Measurements from ENCODE around the gene TTLL8.

The TTLL8 gene

GRCh38 chr22:50060441-50061140, 2.5 kb upstream of the TTLL8 start:
- DNase-seq = no peak

GRCh38 chr22:50059881-50060262, 1.8 kb upstream of the TTLL8 start:
- DNase-seq = no peak

GRCh38 chr22:50058906-50059880, 1.1 kb upstream of the TTLL8 start:
- DNase-seq = no peak

- DNase-seq = no peak
Observed at GRCh38 chr22:50057278-50058060, 629 bp downstream of the TTLL8 start.

DNA sequence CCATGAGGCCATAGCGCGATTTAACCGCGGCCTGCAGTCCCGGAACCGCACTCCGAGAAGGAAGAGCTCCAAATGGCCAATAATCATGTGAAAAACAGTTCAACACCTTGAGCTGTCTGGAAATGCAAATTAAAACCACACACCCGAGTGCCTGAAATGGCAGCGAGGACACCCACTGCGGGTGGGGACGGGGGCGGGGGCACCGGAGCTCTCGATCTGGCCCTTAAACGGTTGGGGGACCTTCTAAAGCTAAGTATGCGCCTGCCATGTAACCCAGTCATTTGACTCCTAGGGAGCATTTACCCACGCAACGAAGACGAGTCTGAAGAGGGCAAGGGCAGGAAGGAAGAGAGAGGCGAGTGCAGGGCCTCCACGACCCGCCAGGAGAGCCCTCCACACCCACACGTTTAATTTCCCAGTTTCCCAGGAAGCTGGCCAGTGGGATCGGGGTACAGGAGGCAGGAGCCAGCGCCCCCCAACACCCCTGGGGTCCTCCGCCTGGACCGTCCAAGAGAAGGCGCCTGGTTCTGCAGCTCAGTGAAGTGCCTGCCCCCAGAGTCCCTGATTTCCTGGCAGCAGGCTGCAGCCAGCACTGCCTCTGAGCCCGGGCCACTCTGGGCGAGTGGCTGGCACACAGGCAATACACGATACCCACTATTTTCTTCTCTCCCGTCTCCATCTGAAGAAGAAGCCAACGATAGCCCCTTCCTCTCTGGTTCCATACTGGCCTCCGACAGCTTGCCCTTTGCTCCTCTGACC, 1.7 kb downstream of the TTLL8 start:
- no peak for DNase-seq

DNA sequence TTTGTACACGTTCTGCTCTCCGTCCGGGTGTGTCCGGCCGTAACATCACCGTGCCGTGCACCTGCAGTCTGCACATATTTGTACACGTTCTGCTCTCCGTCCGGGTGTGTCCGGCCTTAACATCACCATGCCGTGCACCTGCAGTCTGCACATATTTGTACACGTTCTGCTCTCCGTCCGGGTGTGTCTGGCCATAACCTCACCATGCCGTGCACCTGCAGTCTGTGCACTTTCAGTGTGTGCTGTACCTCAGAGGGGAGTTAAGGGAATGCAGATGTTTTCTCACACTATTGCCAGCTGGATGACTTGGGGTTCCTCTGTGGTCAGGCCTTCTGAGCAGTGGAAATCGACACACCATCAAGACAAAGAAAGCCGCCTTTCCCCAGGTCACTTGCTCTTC, 4.2 kb downstream of the TTLL8 start:
- no peak for DNase-seq

DNA sequence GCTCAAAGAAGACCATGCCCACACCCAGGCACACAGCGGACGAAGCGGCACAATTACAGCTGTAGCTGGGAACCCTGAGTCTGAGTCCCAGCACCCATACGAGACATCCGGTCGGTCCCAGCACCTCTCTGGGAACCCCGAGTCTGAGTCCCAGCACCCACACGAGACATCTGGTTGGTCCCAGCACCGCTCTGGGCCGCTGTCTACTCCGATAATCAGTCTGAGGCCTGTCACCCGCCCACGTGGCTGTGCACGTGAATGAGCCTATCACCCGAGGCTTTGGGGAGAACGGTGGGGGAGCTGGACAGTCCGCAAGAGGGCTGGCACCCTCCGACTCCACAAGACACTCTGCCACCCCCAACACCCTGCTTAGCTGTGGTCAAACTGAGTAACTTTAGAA, 6.2 kb downstream of the TTLL8 start:
- no peak for DNase-seq

DNA sequence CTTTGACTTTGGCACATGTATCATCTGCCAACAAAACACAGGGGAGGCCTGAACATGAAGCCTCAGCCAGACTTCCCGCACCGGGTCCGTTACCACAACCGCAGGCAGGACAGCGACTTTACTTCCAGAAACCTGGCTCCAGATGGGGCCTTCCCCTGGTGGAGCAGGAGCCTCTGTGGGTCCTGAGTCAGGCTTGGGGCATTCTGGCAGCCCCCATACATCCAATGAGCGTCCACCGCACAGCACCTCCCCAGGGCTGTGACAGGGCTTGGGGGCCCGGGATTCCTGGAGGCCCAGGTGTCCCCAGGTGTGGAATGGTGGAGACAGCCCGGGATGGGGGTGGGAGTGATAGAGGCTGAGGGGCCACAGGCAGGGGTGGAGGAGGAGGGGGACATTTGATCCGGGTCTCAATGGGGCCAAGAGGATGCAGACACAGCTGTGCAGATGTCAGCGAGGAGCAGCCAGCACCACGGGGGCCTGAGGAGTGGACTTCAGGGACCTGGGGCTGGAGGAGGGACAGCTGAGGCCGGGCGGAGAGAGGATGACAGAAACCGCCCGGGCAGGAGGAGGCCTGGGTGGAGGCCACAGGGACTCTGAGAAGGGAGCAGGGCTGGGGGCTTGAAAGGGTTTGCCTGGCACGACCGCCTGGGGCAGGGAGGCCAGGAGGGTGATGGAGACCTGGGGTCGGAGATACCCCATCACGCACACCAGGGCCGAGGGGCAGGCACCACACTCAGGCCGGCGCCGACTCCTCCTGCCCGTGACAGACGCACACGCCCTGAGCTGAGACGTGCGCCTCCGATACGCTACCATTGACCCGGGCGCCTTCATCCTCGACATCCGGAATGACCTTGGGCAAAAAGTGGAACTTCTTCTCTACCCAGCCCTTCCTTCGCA, 8.6 kb downstream of the TTLL8 start:
- DNase-seq = no peak

DNA sequence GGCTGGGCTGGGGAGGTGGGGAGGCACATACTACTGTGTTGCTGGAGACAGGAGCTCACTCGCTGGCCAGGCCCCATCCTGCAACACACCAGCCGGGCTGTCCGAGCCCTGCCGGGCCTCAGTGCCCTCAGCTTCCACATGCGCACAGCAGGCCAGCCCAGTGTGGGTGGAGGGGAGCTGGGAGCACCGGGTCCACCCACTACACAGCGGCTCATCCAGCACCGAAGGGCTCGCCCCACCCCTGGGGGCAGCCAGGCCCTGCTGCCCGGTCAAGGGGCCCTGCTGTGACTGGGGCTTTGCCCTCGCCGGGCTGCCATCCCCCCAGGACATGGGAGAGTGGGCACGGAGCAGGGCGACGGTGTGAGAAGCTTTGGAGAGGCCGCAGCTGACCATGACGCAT, 9.3 kb downstream of the TTLL8 start:
- DNase-seq = no peak

- no peak for DNase-seq
Observed at GRCh38 chr22:50048061-50048765, 9.9 kb downstream of the TTLL8 start.

DNA sequence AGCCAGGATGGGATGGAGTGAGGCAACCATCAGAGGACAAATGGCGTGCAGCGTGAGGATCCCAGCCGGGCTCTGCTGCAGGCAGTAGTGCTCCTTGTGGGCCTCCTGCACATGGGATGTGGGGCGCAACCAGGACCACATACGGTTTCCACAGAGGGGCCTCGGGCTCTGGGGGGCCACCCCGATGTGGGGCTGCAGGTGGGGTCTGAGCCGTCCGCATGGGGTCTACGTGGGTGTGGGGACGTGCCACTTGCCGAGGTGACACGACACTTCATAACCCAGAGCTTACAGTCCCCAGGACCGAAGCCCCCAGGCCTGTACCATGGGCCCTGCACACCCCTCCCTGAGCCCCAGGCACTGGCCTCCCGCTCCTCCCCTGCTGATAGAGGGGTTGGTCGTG, 10.8 kb downstream of the TTLL8 start:
- DNase-seq = no peak

DNA sequence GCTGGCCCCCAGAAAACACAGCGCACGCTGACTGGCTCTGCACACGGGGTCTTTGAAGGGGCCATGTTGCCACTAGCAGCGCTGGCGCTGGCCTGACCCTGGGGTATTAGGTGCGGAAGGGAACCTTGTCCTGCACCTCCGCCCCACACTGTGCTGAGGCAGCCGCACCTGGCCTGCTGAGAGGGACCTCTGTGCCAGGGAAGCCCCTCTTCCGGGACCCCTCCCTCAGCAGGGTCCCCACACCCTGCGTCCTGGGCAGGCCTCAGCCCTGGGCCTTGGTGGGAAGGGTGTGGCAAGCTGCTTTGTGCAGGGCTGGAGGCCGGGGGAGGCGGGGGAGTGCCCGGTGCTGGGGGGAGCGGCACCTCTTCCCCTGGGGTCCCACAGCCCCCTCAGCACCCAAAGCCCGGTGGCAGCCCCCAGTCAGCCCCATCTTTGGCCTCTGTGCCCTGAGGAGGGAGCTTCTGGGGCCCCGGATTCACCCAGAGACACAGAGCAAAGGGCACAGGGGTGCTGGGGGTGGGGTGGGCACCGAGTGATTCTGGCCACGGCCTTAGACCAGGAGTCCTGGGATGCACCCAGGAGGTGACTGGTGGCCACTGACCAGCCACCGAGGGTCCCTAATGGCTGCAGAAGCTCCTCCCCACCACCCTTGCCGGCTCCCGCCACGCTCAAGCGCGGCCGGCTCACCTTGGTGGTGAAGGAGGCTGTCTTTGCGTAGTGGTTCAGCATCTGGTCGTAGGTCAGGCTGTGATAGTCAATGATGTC, 11.4 kb downstream of the TTLL8 start:
- no peak for DNase-seq

DNA sequence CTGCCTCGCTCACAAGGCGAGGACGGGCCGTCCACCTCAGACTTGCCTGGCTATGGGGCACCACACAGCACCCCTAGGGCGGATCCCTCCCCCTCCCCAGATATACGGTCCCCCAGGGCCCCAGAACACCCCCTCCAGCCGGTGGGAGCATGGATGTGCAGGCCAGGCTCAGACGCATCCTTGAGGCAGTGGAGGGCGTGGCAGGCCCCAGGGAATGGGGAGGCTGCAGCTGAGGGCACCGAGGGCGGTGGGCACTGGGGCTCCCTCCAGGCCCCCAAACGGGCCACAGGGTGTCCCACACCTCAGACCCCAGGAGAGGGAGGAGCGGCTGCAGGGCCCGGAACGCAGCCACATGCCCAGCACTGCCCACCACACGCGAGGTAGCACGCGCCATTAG, 12.1 kb downstream of the TTLL8 start:
- no peak for DNase-seq

DNA sequence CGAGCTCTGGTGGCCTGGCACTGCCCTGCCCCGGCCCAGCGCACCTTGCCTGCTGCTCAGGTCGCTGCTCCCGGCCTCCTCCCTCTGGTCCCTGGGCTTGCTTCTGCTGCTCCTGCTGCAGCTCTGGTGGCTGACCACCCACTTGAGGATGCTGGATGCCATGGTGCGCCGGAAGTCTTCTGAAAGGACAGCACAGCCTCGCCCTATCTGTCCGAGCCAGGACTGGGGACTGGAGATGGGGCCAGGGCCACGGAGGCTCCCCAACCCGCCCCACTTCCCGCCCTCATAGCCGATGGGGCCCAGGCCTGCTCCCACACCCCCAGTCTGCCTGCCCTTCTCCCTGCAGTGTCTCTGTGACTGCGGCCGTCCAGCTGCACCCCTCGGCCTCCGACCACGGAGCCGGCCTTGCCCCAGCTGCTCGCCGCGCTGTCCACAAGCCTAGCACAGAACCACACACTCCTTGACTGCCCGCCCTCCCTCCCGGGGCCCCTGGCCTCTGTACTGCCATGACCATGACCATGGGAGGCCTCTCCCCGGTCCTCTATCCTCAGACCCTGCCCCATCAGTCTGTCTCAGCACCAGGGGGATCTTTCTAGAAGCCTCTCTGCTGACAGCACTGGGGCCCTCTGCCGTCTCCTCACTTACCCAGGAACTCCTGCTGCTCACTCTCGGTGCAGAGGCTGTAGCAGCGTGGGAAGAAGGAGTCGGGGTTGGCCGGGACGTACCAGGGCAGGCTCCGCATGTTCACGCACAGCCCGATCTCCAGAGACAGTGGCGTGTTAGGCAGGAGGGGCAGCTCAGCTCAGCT, 12.7 kb downstream of the TTLL8 start:
- no peak for DNase-seq

GRCh38 chr22:50044485-50045118, 13.5 kb downstream of the TTLL8 start:
- DNase-seq = no peak

DNA sequence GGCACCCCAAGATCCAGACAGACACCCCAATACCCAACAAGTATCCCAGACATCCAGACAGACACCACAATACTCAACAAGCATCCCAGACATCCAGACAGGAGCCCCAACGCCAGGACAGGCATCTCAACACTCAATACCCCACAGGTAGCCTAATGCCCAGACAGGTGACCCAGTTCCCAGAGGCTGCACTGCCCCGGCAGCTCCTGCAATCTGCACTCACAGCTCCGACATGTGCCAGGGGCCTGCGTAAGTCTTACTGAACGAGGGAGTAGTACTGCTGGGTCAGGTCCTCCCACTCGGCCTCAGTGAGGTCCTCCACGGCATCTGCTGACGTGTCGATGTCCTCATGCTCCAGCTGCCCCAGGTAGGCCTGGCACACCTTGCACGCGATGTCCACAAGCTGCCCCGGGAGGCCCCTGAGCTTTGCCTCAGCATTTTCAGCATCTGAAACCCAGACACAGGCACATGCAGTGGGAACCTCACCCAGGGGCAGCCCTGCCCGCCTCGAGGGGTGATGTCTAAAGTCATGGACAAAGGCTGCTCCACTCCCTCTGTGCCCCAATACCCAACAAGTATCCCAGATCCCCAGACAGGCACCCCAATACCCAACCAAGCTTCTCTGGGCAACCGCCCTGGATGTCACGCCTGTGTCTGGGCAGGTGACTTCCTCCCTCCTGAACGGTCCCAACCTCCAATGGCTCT, 16.6 kb downstream of the TTLL8 start:
- no peak for DNase-seq

DNA sequence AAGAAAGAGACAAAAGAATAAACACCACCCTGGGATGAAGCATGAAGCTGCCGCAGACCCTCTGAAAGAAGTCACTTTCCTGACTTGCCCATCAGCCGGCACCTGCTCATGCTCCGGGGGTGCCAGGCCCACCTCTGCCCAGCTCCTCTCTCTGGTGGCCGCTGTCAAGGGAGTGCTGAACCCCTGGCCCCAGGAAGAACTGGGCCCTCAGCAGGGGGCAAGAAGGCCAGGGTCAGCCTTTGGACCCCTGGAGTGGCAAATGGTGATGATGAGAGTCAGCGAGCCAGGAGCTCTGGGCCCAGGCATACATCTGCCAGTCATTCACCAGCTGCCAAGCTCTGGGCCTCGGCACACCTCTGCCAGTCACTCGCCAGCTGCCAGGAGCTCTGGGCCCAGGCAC, 17.4 kb downstream of the TTLL8 start:
- DNase-seq = no peak

Data from NCI-H1417 treated with DMSO at 0.1 percent for 48 hours (cell line).